Fibroblast of lung (primary cell): ENCODE results near the gene SDSL. TPM values are rescaled to one million over a fixed set of nuclear protein-coding genes. Genes with fewer than 3 reads are reported as not detected.
A peak's percentile ranks its signal among the peaks of the same experiment; 100 is the strongest.

Experiments
- DNase-seq, 2 donors: peaks; one replicate each; pipeline versions ENCODE4 v3.0.0 to v3.0.0-alpha.2; 2010; ENCODE audit warnings: low read depth in 2 of 2
- H2AFZ ChIP-seq: 2 replicates; pipeline ENCODE4 v1.5.1; 2012; ENCODE audit warnings: low read length, control low read depth, inconsistent platforms
- H3K27ac ChIP-seq: 2 replicates; pipeline ENCODE4 v1.5.1; 2011; ENCODE audit warnings: low read length, control low read depth; ENCODE audit not compliant: insufficient read depth
- H3K27me3 ChIP-seq: 2 replicates; pipeline ENCODE4 v1.5.1; 2011; ENCODE audit warnings: mild to moderate bottlenecking, low read length; ENCODE audit not compliant: control insufficient read depth, insufficient read depth
- H3K36me3 ChIP-seq: 2 replicates; pipeline ENCODE4 v1.5.1; 2011; ENCODE audit warnings: low read length; ENCODE audit not compliant: control insufficient read depth, insufficient read depth
- H3K4me1 ChIP-seq: 2 replicates; pipeline ENCODE4 v1.5.1; 2011; ENCODE audit warnings: low read length; ENCODE audit not compliant: control insufficient read depth, insufficient read depth; ENCODE audit errors: extremely low read depth
- H3K4me2 ChIP-seq: 2 replicates; pipeline ENCODE4 v1.5.1; 2011; ENCODE audit warnings: low read length, control low read depth; ENCODE audit not compliant: insufficient read depth; ENCODE audit errors: extremely low read depth
- H3K4me3 ChIP-seq, 4 experiments: fragments of 200-600 bp in 1 of 4; sonication (generic) in 1 of 4; replicated peaks in 1 of 4; 2 replicates each; pipeline ENCODE4 v1.5.1; 2011 to 2016; ENCODE audit warnings: low read length in 4 of 4, low read depth in 3 of 4, mild to moderate bottlenecking in 3 of 4, control low read depth in 2 of 4, inconsistent platforms in 1 of 4, mixed read lengths in 1 of 4; ENCODE audit not compliant: insufficient read depth in 1 of 4; ENCODE audit errors: control extremely low read depth in 1 of 4
- H3K79me2 ChIP-seq: 2 replicates; pipeline ENCODE4 v1.5.1; 2012; ENCODE audit warnings: mild to moderate bottlenecking, low read length, inconsistent platforms; ENCODE audit not compliant: control insufficient read depth, insufficient read depth
- H3K9ac ChIP-seq: 2 replicates; pipeline ENCODE4 v1.5.1; 2011; ENCODE audit warnings: mild to moderate bottlenecking, low read length, control low read depth; ENCODE audit not compliant: insufficient read depth
- H3K9me3 ChIP-seq: 2 replicates; pipeline ENCODE4 v1.5.1; 2012; ENCODE audit warnings: low read depth, low read length; ENCODE audit not compliant: control insufficient read depth, insufficient read depth
- H4K20me1 ChIP-seq: 2 replicates; pipeline ENCODE4 v1.5.1; 2011; ENCODE audit warnings: low read length; ENCODE audit not compliant: control insufficient read depth, insufficient read depth; ENCODE audit errors: extremely low read depth
- CTCF ChIP-seq, 2 donors: IDR thresholded peaks in 1 of 2; conservative IDR thresholded peaks in 1 of 2; 1 replicate in 1 of 2; 2 replicates in 1 of 2; pipeline ENCODE4 v1.5.1; 2011 to 2012; ENCODE audit warnings: low read length in 2 of 2, control low read depth in 1 of 2, inconsistent platforms in 1 of 2, low read depth in 1 of 2, mild to moderate bottlenecking in 1 of 2
- EZH2 ChIP-seq: IDR thresholded peaks from 2 replicates; pipeline ENCODE4 v1.5.1; 2012; ENCODE audit warnings: low read length, control low read depth, mild to moderate bottlenecking; ENCODE audit errors: missing control alignments
- polyA minus RNA-seq: library from RNA; depleted of rRNA, polyadenylated mRNA; stranded (reverse); fragments of >200 nt; gene quantifications from 2 replicates; pipeline ENCODE4 v1.2.3, GENCODE V29; 2011; ENCODE audit warnings: low replicate concordance
- polyA plus RNA-seq, 2 donors: library from polyadenylated mRNA; depleted of rRNA in 1 of 2; stranded (reverse) in 1 of 2; unstranded in 1 of 2; fragments of >200 nt; gene quantifications; 2 replicates each; pipeline ENCODE4 v1.2.1, GENCODE V29; 2011 to 2012; ENCODE audit warnings: missing spikeins in 1 of 2
- total RNA-seq: library from RNA; depleted of rRNA; stranded (reverse); fragments of >200 nt; gene quantifications from 2 replicates; pipeline ENCODE4 v1.2.1, GENCODE V29; 2014

The SDSL gene
- total RNA-seq (10.0 and 12.4 TPM in 2 replicates), polyA plus RNA-seq (5.1 and 5.6 TPM in 2 replicates), polyA minus RNA-seq (3.3 and 5.0 TPM in 2 replicates)
- 8.0 and 10.3 TPM in 2 replicates for polyA plus RNA-seq (2012)

- H3K27ac ChIP-seq = peak within 1 kb of the TSS; percentile 58
- H3K9ac ChIP-seq = peak within 1 kb of the TSS; percentile 80
- DNase-seq = peak; percentile 84 to 88
- H3K79me2 ChIP-seq = peaks cover 2% of the 10 kb centered on the region
- H2AFZ ChIP-seq = peak within 1 kb of the TSS; percentile 88
- no peaks in the 10 kb centered on the region for H3K36me3 ChIP-seq
- TF ChIP-seq EZH2 = no peak
- no peak for TF ChIP-seq CTCF (conservative IDR thresholded peaks at IDR 0.05 in 1 of 2, IDR thresholded peaks at IDR 0.05 in 1 of 2; ENCODE audit: low read depth in 1 of 2, low read length in 2 of 2)
- peak within 1 kb of the TSS; percentile 96 for H3K4me2 ChIP-seq
- no peaks in the 10 kb centered on the region for H3K9me3 ChIP-seq
- H3K4me3 ChIP-seq = peak within 1 kb of the TSS; percentile 41 to 81 (median 60)
- H3K4me1 ChIP-seq = no peaks in the 10 kb centered on the region
- H4K20me1 ChIP-seq = no peaks in the 10 kb centered on the region
- no peaks in the 10 kb centered on the region for H3K27me3 ChIP-seq
Measured at GRCh38 chr12:113422030-113422885, at the start of gene SDSL. Gene SDSL (plus strand): TSS chr12:113422380. CDS start chr12:113427983, 5,603 bp downstream.

- Histone ChIP-seq H3K9me3 (no peaks in the 10 kb centered on the region), H3K27me3 (no peaks in the 10 kb centered on the region), H3K79me2 (no peaks in the 10 kb centered on the region), H2AFZ (no peak overlapping the region), H3K4me2 (no peak overlapping the region), H3K27ac (no peak overlapping the region), H3K4me1 (no peaks in the 10 kb centered on the region), H3K4me3 (no peak overlapping the region), H3K36me3 (peaks cover 7% of the 10 kb centered on the region), H3K9ac (no peak overlapping the region), H4K20me1 (no peaks in the 10 kb centered on the region)
- TF ChIP-seq EZH2 = no peak
- no peak for DNase-seq
Measured at GRCh38 chr12:113373440-113373839, 48.7 kb upstream of the SDSL start.

- Histone ChIP-seq H3K4me1 (no peaks in the 10 kb centered on the region), H3K4me3 (no peak overlapping the region), H2AFZ (no peak overlapping the region), H3K27me3 (no peaks in the 10 kb centered on the region), H3K27ac (no peak overlapping the region), H4K20me1 (no peaks in the 10 kb centered on the region), H3K36me3 (peaks cover 7% of the 10 kb centered on the region), H3K79me2 (no peaks in the 10 kb centered on the region), H3K9me3 (no peaks in the 10 kb centered on the region), H3K9ac (no peak overlapping the region), H3K4me2 (no peak overlapping the region)
- no peak for TF ChIP-seq EZH2
- DNase-seq = no peak
Measured at GRCh38 chr12:113373969-113374368, 48.2 kb upstream of the SDSL start.
